Frontal cortex (tissue), 4 donors: ENCODE results near the gene TMEM132E. TPM values are rescaled to one million over a fixed set of nuclear protein-coding genes. Genes with fewer than 3 reads are reported as not detected.

ENCODE experiments used
- DNase-seq, 2 donors: peaks; one replicate each; pipeline ENCODE4 v3.0.0; 2012; ENCODE audit warnings: low spot score in 2 of 2
- FAIRE-seq: peaks from 2 replicates; lab custom pipeline; 2012; peaks lifted over from hg19 to GRCh38; lab: Jason Lieb, UNC
- total RNA-seq: library from RNA; depleted of rRNA; stranded (reverse); fragments of >200 nt; gene quantifications from one replicate; pipeline ENCODE4 v1.2.3, GENCODE V29; 2014
- donor health status: control.
- donor health status: control.
- donor health status: control.

TMEM132E gene
- total RNA-seq, 1 donor from 2014 or later = 1.6 TPM

DNA sequence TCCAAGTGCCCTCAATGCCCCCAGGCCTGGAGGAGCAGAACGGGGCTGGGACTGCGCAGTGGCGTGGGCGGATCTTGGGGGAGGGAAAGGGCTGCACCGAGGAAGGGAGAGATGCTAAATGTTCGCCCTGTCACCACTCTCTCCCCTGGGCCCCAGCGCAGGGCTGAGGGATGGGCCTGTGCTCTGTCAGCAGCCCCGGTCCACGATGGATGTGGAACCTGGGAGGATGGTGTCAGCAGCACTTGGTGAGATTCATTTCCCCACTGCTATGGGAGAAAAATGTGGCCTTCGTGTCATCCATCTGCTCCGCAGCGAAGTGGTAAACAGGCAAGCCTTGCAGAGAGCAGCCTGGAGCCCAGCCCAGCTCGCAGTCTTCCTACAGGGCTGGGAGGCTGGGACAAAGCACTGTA is 72.0 kb downstream of the TMEM132E start:
- FAIRE-seq = no peak
- DNase-seq = no peak

DNA sequence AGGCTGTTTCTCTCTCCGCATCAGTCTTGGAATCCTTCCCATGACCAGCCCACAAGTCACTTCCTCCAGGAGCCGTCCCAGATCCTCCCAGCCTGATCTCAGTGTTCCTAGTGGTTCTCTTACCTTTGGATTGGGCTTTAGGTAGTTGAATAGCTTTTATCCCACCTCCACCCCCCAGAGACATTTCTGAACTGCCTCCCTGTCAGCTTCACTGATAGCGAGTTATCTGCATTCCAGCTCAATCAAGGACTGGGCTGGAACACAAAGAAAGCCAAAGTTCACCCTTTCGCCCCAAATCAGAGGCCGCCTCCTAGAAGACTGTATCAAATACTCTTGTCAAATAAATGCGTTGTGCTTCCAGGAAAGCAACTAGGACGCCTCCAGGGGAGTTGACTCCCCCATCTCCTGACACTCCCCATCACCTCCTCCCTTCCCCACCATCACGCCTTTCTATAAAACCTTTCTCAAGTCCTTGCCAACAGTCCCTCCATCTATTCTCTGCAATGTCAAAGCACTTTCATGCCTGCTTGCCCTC is 72.7 kb downstream of the TMEM132E start:
- DNase-seq (no peak), FAIRE-seq (no peak)

DNA sequence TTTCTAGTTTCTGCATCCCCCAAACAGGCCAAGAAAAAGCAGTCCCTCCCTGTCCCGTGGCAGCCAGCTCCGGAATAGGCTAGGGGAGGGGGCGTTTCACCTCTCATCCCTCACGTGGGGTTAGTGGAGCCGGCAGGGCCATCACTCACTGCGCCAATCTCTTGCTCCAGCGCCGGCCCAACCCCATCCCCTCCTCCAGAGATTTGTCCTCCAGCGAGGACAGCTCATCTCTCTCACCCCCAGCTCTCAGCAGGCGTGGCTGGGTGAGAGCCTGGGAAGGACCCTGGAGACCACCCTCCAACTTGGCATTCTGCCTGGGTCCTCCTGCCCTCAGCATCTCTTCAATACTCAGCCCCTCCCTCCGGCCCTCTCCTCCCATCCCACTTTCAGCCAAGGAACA is 74.1 kb downstream of the TMEM132E start:
- no peak for DNase-seq
- no peak for FAIRE-seq

DNA sequence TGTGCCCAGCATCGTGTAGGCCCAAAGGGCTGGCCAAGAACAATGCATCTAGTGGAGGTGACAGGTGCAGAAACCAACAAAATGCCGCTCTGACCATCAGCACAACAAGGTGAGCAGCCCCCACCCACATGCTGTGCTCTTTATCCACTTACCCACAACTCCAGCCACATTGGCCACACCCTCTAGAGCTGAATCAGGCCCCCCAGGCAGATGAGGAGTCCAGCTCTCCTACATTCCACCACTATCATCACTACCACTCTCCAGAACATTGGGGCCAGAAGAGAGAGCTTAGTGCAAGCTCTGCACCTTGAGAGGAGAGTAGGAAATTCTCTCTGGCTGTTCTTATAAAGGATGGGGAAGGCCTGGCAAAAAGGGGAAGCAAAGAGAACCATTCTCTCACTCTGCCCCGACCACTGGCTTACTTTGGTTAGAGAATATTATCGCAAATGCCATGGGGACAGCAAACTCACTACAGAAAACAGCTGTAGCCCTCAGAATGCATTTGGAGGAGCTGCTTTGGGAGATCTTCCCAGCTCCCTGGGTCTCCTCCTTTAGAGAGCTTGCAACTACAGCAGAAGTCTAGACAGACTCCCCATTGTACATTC is 75.0 kb downstream of the TMEM132E start:
- DNase-seq = no peak
- FAIRE-seq = no peak

DNA sequence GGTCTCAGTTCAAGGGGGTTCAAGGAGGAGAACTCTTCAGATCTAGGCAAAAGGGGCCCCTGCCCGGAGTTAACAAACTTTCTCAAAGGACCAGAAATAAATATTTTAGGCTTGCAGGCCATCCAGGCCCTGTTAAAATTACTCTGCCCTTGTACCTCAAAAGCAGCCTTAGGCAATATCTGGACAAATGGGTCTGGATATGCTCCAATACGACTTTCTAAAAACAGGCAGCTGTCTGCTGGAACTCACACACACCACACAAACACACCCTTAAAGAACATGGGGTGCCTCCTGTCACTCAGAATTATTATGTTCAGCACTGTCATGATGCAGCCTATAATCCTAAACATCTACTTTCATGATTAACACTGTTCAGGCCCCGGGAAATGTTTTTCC is 75.5 kb downstream of the TMEM132E start:
- FAIRE-seq (no peak), DNase-seq (no peak)

DNA sequence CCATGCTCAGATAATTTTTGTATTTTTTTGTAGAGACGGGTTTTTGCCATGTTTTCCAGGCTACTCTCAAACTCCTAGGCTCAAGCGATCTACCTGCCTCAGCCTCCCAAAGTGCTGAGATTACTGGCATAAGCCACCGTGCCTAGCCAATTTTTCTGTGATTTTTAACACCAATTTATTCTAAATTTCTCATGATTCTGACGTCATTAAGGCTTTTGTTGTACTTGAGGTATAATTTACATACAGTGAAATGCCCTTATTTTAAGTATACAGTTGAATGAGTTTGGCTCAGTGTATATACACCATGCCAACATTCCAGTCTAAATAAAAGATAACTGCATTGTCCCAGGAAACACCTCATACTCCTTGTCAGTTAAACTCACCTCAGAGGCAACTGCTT is 77.4 kb downstream of the TMEM132E start:
- DNase-seq (no peak), FAIRE-seq (no peak)

DNA sequence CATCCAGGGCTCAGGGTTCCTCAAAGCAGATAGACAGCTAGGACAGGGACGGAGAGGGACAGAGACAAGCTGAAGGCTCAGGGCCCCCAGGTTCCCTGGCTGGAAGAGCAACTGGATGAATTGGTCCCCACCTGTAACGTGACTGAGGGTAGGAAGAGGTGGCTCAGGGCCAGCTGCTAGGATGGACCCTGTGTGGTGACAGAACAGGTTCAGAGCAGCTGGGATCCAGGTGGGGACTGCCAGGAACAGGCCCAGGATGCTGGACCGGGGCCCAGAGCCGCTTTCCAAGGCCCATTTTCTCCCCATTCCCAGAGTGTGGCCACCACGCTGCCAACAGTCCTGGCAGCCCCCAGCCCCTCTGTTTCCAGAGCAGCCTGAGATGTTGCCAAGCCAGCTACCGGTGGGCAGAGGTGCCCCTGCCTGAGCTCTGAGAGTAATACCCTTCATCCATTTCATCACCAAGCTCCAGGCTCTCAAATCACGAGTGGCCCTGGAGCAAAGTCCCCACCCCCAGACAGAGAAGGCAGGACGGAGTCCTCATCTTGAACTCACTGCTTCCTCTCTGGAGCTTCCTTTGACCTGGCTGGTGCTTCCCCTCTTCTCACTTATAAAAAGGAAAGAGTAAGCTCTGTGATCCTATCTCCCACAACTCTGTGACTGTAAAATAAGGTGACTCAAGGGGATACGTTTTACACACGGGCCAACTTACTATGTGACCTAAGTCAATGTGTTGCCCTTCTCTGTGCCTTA is 79.6 kb downstream of the TMEM132E start:
- no peak for DNase-seq
- FAIRE-seq = no peak

DNA sequence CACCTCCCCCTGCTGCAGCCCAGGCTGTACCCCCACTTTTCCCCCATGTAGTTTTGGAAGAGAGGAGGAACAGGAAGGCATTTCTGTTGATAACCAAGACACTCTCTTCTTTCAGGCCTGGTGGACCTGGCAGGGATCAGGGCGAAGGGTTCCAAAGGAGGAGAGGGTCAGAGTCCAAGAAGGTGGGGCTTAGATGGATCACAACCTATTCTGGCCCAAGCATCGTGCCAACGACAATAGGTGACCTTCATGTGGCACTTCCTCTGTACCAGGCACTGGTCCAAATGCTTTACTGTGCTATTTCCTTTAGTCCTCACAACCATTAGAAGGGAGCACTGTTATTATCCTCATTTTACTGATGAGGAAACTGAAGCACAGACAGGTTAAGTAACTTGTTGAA is 84.3 kb downstream of the TMEM132E start:
- DNase-seq (no peak), FAIRE-seq (no peak)

DNA sequence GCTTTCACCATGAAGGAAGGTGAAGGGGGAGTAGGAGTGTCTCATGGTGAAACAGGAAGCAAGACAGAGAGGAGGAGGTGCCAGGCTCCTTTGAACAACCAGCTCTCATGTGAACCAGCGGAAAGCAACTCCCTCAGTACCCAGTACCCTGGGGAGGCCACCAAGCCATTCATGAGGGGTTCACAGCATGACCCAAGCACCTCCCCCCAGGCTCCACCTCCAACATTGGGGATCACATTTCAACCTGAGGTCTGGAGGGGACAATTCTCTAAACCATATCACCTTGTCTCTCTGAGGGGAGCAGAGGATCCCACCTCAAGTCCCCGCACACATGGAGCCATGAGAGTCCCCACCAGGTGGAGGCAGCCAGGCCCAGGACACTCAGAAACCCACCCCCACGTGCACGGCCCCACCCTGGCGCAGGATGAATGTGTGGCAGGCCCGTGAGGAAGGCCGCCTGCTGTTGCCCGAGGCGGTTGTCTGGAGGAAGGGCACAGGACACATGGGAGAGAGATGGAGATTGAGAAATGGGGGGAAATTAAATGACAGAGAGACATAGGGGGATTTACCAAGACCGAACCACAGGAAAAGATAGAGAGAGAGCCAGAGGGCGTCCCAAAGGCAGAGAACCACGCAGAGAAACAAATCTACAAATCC is 85.9 kb downstream of the TMEM132E start:
- no peak for DNase-seq

DNA sequence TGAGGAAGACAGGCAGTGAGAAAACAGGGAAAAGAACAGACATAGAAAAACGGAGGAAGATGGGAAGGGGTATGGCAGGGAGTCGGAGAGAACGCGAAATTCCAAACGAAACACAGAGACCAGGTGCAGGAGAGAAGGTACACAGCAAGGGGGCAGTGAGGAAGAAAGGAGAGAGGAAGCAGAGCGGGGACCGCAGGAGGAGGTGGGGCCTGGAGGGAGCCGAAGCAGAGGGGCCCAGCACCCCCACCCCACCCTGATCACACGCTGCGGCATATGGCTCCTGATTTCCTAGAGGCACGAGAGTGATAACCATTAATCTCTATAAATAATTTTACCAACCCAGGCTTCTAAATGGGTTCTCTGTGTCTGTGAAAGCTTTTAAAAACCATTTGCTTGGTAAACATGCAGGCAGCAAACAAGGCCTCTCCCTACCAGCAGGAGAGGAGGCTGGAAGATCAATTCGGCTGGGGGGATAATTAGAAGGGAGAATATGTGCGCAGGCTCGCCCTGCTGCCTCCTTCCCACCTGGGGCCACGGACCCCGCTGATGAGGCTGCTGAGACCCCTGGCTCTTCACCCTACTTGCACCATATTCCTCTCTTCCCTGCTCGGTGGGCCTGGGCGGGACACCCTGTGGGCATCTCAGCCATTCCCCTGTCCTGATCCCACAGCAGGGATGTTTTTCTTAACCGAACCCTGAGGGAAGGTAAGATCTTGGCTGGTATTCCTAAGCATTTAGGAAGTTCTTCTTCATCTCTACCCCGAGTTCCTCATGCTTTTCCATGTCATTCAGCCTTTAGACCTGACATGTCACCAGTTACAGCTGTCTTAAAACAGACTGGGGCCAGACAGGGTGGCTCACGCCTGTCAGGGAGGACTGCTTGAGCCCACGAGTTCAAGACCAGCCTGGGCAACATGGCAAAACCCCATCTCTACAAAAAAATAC is 86.7 kb downstream of the TMEM132E start:
- FAIRE-seq = no peak
- DNase-seq = no peak

More for the DNA sequence above, 85.9 kb downstream of the TMEM132E start:
- FAIRE-seq = no peak

DNA sequence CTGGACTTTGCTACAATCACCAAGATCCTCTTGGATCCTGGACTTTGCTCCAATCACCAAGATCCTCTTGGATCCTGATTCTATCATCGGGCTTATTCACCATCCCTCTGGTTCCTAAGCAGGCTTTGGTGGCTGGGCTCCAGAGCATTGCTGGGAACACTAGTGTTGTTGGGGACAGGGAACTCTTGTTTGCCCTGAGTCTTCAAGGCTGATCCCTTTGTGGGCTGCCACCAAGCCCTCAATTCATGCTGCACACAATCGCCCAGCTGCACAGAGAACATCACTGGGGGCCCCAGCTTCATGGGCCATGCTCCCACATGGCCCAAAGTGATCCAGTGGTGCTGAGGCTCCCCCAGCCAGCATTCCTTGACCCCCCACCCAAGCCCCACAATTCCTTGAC is 88.3 kb downstream of the TMEM132E start:
- DNase-seq (peak; percentile 13 to 27), FAIRE-seq (no peak)

DNA sequence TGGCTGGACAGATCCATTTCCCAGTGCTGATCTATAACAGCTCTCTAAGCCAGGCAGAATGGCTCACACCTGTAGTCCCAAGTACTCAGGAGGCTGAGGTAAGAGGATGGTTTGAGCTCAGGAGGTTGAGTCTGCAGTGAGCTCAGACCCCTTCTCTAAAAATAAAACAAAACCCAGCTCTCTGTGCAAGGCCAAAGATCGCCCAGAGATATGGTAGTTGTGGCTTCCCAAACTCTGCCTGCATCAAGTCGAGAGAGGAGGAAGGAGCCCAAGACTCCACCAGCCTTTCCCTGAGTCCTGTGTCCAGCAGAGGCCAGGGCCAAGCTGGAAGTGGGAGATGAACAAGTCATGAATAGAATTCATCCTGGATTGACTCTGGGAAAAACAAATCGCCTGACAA is 88.8 kb downstream of the TMEM132E start:
- no peak for DNase-seq

DNA sequence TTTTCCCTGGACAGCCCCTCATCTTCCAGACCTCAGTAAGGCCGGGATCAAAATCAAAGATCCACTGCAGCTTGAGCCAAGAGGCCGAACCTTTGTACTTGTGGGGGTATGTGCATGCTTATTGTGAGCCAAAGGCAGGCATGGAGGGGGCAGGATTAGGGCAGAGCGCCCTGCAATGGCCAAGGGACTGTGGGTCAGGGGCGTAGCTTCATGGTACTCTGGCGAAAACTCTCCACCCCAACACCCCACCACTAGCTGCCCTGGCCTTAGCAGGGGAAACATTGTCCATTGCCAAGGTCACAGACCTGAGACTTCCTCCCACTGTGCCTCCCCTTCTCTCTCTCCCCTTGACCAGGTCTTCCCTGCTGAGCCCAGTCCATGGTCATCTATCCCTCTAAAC is 90.1 kb downstream of the TMEM132E start:
- DNase-seq (no peak), FAIRE-seq (no peak)

More for the DNA sequence above, 88.8 kb downstream of the TMEM132E start:
- FAIRE-seq = no peak

DNA sequence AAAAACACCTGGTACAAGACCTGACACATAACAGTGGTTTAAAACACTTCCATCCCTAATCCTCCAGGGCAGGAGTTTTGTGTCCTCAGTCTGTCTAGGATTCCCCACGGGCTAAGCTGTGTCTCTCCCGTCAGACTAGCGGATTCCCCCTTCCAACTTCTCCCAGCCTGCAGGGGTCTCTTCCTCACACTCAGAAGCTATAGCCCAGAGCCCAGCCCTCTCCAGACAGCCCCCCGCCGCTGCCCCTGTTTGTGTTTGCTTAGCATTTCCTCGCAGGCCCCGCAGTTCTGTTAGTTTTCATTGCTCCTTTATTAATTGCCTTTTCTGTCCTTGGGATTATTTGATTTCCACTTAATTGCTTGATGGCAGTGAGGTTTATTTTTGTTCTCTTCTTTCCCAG is 91.2 kb downstream of the TMEM132E start:
- FAIRE-seq = no peak
- no peak for DNase-seq

DNA sequence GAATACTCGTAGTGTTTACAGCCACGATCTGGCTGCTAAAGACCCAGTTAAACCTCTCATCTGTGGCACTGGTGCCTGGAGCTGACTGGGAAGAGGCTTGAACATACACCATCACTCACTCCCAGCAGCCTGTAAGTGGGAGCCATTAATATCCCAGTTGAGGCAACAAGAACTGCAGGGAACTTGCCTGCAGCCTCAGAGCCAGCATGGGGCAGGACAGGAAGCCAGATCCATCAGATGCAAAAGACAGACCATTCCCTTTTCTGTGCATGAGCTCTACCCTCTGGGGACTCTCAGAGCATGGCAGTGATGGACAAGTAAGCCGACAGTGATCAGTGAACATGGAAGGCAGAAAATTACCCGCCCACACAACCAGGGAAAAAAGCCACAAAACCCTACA is 91.8 kb downstream of the TMEM132E start:
- FAIRE-seq (no peak), DNase-seq (no peak)

DNA sequence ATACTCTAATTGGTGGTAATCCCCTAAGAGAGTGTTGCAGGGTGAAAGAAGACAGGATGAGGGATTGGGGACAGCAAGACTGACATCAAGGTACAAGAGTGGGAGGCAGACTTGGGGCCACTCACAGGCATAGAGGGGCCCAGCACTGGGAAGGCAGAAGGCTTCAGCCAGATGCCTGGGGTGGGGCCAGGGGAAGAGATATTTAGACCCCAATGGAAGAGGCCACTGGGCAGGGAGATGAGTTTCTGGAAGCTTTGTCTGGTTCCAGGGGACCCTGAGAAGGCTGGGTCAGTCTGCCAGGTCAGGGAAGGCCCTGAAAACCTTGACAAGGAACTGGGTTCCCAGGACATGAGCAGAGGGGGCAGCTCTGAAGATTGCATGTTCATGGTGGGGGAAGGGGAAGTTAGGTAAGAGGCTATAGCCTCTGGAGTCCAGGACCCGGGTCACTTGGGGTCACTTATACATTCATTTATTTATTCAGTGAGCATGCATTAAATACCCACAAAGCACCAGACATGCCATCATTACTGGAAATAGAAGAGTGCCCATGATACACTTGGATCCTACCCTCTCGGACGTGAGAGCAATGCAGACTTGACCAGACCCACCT is 92.9 kb downstream of the TMEM132E start:
- FAIRE-seq = no peak
- no peak for DNase-seq

DNA sequence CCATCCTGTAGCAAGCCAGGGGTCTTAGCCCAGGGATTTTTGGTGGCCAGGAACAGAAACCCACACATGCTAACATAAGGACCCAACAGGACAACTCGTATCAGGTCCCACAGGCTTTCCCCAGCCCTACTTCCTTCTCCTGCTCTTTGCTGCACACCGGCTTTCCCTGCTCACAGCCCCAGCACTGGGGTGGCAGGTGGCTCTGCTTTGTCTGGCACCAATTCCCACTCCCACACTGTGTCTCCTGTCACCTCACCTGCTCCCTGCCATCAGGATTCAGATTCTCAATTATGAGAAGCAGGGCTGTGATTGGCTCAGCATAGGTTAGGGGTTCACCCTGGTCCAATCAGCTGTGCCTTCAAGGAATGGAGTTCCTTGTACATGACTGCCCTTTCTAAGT is 94.1 kb downstream of the TMEM132E start:
- no peak for FAIRE-seq

DNA sequence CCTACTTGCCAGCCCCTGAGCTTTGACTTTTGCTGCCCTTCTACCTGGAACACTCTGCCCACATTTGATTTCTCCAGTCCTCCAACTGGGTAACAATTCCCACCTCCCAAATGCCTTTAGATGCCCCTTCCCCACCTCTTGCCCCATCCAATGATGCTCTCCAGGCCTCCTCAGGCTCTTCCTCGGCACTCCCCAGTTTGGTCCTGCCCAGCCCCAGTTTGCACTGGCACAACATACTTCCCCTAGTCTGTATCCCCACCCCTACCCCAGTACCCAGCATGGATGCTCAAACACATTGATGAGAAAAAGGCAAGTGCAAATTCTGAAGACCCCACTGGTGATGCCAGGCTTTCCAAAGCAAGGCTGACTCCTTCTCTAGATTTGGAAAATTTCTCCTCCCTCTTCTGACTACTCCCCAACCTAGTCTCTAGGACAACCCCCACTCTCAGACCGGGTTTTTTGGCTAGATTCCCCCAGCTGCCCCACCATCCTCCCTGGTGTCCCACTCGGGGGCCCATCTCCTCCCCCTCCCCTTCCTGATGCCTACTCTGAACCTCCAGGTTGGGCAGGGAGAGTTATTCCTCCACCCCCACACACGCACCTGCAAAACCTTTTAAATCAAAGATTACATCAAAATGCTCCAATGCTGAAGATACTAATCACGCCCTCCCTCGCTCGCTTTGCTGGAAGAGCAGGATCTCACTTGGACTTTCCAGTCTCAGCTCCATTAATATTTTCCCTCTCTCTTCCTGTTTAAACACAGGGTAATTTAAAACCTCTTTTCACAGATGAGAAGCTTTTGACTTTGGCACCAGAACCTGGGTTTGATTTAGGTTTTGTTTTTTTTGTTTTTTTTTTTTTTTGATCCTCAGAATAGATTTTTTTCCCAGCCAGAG is 94.9 kb downstream of the TMEM132E start:
- no peak for DNase-seq
- no peak for FAIRE-seq

More for the DNA sequence above, 94.1 kb downstream of the TMEM132E start:
- DNase-seq = no peak
